GM12878 (cell line): ENCODE results near the gene TRIM43.
"Not testable (repeated sequence)": the region's sequence is repeated elsewhere in the genome, so short reads cannot be mapped to it uniquely, and the experiment has no call there.

Experiments
- CBX3 ChIP-seq: fragments of 200-600 bp; sonication (generic); IDR thresholded peaks from 2 replicates; pipeline ENCODE4 v1.6.1; 2016; ENCODE audit warnings: low read depth, borderline replicate concordance
- ELK1 ChIP-seq: IDR thresholded peaks from 2 replicates; pipeline ENCODE4 v1.6.1; 2012; ENCODE audit warnings: low read depth, low read length, improper control_type of control experiment
- EZH2 ChIP-seq: IDR thresholded peaks from 2 replicates; pipeline ENCODE4 v1.6.1; 2012; ENCODE audit warnings: low read depth, mild to moderate bottlenecking, control low read depth, inconsistent platforms, low read length, borderline replicate concordance; ENCODE audit not compliant: control insufficient read depth
- FOS ChIP-seq: IDR thresholded peaks from 3 replicates; pipeline ENCODE4 v1.6.1; 2011; ENCODE audit warnings: borderline replicate concordance; ENCODE audit not compliant: insufficient read length; ENCODE audit errors: extremely low read depth
- FOXM1 ChIP-seq: IDR thresholded peaks from 2 replicates; pipeline ENCODE4 v1.6.1; 2012; ENCODE audit warnings: low read depth, mild to moderate bottlenecking, inconsistent platforms, low read length, moderate library complexity
- JUNB ChIP-seq: IDR thresholded peaks from 2 replicates; pipeline ENCODE4 v1.6.1; 2016; ENCODE audit warnings: antibody characterized with exemption, mild to moderate bottlenecking
- REST ChIP-seq: IDR thresholded peaks from 2 replicates; pipeline ENCODE4 v1.6.1; 2012; ENCODE audit warnings: mild to moderate bottlenecking, low read depth, low read length
- SIN3A ChIP-seq: IDR thresholded peaks from 2 replicates; pipeline ENCODE4 v1.6.1; 2012; ENCODE audit warnings: low read depth, low read length, improper control_type of control experiment
- TCF12 ChIP-seq: IDR thresholded peaks from 2 replicates; pipeline ENCODE4 v1.6.1; 2011; ENCODE audit warnings: low read depth, mild to moderate bottlenecking, low read length

GRCh38 chr2:95608356-95608755 lies 16.6 kb downstream of the TRIM43 start:
- TF ChIP-seq EZH2, TCF12, FOS, REST, JUNB, SIN3A, CBX3, FOXM1, ELK1: not testable (repeated sequence)
